Kidney tubule cell (primary cell): ENCODE measurements around the gene PRR23E.

Source experiments
- DNase-seq: peaks from one replicate; pipeline ENCODE4 v3.0.0-alpha.2; 2018; ENCODE audit warnings: low spot score

PRR23E gene

GRCh38 chr3:127192576-127193232 lies at the start of gene PRR23E:
TSS of gene PRR23E (plus strand) at chr3:127193131. CDS start at chr3:127196686, 3,555 bp downstream.
- no peak for DNase-seq

DNA sequence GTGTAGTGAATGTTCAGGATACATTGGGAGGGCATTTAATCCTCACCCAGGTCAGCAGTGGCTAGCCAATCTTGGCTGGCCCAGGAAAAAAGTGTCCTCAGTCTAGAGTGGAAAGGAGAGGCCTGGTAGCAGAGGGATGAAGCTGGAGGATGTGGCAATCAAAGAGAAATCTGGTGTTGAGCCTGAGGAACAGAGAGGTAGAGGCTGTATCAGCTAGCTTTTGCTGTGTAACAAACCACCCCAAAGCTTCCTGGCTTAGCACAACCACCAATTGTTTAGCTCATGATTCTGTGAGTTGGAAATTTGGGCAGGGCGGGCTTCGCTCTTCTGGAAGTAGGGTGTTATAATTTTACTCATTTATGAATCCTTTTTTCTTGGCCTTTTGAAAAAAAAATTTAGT lies 49.8 kb upstream of the PRR23E start:
- DNase-seq: no peak

- DNase-seq: no peak
These were observed 48.3 kb upstream of the PRR23E start for GRCh38 chr3:127144631-127145030.

DNA sequence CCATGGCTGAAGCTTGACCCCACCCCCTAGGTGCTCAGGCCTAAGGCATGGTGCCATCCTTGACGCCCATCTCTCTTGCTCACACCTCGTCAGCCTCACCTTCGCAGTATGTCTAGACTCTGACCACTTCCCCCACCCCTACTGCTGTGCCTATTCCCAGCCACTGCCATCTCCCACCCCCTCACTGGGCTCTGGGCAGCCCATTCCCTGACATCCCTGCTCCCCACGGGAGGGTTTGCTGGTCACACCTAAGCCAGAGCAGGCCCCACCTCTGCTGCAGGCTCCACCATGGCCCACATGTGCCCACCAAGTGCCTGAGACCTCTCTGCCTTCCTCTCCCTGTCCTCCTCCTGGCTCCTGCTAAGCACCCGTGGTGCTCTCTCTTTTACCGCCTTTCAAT lies 47.7 kb upstream of the PRR23E start:
- DNase-seq: no peak

DNA sequence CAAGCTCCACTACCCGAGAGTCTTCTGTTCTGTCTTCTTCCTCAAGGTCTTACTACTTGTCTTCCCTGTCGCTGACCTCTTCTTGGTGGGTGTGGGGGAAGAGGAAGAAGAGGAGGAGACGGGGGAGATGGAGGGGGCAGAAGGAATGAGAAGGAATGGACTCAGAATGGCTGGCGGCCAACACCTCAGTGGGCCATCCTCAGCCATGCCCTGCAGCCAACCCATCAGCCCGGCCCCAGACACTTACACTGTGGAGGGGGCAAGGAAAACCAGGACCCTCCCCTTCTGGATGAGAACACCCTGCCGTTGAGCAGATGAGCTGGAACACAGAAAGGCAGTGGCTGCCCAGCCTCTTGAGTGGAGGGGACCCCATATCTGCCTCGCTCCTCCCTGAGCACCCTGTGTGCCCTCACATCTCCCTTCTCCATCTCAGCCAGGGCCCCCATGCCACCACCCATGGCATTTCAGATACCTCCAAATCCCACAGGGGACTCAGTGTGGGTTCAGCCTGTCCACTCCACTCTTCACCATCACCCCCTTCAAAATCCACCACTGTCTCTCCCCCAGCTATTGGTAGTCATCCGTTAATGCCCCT lies 45.5 kb upstream of the PRR23E start:
- no peak for DNase-seq

GRCh38 chr3:127149621-127150310 lies 43.2 kb upstream of the PRR23E start:
- DNase-seq: no peak

GRCh38 chr3:127150513-127151250 lies 42.2 kb upstream of the PRR23E start:
- no peak for DNase-seq

GRCh38 chr3:127151251-127151564 lies 41.7 kb upstream of the PRR23E start:
- no peak for DNase-seq

GRCh38 chr3:127151992-127152650 lies 40.8 kb upstream of the PRR23E start:
- peak; percentile 48 for DNase-seq

GRCh38 chr3:127152684-127153505 lies 40.0 kb upstream of the PRR23E start:
- DNase-seq: no peak

- DNase-seq: no peak
These were observed 39.5 kb upstream of the PRR23E start for GRCh38 chr3:127153506-127153815.

DNA sequence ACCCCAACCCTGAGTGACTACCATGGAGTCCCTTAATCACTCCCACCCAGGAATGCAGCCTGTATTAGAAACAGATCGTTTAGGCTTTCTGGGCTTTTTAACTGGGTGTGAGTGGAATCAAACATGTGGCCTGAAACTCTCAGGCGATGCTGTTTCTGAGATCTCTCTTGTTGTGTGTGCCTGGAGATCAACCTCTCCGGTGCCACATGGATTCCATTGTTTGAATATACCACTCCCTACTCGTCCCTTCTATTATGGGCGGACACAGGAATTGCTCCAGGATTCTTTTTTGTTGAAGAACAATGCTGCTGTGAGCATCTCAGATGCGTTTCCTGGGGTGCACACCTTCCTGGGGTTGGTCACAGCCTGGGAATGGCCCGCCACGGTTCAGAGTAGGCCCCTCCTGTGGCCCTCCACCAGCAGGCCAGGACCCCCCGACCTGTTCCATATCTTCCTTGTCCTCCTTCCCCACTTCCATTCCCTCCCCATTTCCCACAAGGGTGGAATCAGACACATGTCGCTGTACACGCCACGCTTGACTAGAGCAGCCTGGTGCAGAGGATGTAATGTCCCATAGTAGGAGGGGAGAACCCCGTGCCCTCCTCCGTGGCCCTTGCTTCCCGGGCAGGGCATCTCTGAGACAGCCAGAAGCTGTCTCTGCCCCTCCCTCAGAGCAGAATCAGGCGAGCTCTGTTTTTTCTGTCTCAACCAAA lies 36.4 kb upstream of the PRR23E start:
- no peak for DNase-seq

DNA sequence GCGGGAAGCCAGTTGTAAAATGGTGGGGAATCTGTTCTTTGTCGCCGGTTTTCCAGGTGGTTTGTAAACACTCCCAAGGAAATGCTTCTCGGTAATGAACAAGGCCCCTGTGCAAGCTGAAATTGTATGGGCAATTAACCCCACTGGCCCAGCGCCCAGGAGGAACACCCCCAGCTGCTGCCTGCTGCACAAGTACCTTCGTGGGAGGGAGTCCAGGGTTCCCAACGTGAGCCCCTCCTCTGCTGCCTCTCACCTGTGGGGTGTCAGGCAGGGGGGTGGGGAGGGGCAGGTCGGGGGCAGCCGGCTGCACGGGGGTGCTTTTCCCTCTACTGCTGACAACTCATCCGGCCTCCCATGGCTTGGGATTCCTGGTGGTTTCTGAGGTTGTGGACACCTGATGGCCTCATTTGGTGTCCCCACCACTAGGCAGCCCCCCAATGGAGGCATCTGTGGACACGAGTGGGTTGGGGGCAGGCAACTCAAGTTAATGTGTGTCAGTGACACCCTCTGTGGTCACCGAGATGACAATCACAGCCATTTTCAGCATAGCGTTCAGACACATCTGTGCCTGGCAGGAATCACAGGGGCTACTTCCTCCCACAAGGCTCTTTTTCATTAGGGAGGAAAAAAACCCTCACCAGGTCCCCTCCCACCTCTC lies 35.6 kb upstream of the PRR23E start:
- DNase-seq: peak; percentile 34

GRCh38 chr3:127158614-127159229 lies 34.2 kb upstream of the PRR23E start:
- DNase-seq: peak; percentile 25

- DNase-seq: no peak
These were observed 33.4 kb upstream of the PRR23E start for GRCh38 chr3:127159543-127159942.

DNA sequence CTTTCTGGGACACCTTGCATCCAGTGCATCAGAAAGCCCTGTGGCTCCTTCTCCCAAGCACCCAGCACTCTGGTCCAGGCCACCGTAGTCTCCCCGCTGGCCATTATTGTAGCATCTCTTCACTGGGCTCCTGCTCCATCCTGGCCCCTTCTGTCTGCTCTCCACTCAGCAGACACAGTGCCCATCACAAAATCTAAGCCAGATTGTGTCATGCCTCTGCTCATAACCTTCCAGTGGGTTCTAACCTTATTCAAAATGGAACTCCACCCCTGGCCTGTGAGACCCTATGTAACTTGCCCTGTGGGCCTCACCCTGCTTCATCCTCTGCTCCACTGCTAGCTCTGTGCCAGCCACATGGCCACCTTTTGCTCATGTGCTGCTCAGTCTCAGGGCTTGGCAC lies 31.7 kb upstream of the PRR23E start:
- no peak for DNase-seq

DNA sequence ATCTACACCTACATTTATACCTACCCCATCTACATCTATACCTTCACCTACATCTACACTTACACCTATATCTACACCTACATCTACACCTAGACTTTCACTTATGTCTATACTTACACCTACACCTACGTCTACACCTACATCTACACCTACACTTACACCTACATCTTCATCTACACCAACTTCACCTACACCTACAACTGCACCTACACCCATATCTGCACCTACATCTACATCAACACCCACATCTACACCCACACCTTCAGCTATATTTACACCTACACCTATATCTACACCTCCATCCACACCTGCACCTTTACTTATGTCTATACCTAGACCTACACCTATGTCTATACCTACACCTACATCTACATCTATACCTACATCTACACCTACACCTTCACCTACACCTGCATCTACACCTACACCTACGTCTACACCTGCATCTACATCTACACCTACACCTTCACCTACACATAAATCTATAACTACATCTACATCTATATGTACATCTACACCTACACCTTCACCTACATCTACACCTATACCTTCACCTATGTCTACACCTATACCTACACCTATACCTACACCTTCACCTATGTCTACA lies 30.9 kb upstream of the PRR23E start:
- DNase-seq: no peak

DNA sequence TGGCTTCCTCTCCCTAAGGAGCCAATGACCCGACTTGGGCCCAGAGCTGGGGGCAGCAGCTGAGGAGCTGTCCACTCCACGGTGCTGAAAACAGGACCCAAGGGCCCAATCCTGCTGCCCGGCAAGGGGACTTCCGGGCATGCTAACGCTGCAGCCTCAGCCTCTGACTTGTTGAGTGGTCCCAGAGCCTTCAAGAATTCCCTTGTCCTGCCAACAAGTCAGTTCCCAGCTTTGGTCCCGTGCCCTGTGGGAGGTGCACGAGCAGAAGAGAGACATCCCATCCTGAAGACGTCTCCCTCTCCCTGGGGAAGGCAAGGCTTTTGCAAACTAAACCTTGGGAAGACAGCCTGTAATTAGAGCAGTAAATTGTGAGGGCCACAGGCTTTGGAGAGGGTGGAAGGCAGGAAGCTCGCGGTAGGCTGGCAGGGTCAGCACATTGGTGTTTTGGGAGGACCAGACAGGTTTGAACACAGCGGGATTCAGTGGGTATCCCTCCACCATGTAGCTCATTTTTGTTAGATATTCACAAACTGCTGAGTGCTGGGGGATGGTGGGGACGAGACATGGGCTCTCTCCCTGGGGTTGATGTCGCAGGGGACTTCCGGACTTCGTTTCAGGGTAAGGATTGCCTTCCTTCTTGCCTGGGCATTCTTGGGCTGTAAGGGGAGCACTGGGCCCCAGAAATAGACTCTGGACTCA lies 29.8 kb upstream of the PRR23E start:
- DNase-seq: no peak

GRCh38 chr3:127164615-127165014 lies 28.3 kb upstream of the PRR23E start:
- DNase-seq: no peak
